Stimulated activated CD4-positive, alpha-beta T cell treated with anti-CD3 and anti-CD28 coated beads, Interleukin-2, amount 100 ng/mL, for 48 hours (primary cell): Measurements from ENCODE around the gene NWD2.
"Not testable (repeated sequence)": the region's sequence is repeated elsewhere in the genome, so short reads cannot be mapped to it uniquely, and the experiment has no call there.

Source experiments
- DNase-seq, 2 donors: peaks; one replicate each; pipeline ENCODE4 v3.0.0-alpha.2; 2020

The NWD2 gene

GRCh38 chr4:37400241-37400881 is 155.8 kb downstream of the NWD2 start:
- DNase-seq, result no peak

GRCh38 chr4:37407938-37408826 is 163.6 kb downstream of the NWD2 start:
- not testable (repeated sequence) for DNase-seq

GRCh38 chr4:37413612-37414011 is 169.1 kb downstream of the NWD2 start:
- not testable (repeated sequence) for DNase-seq

GRCh38 chr4:37415845-37416369 is 171.4 kb downstream of the NWD2 start:
- DNase-seq, result no peak

- DNase-seq, result no peak
Observed at GRCh38 chr4:37421614-37422013, 177.1 kb downstream of the NWD2 start.

DNA sequence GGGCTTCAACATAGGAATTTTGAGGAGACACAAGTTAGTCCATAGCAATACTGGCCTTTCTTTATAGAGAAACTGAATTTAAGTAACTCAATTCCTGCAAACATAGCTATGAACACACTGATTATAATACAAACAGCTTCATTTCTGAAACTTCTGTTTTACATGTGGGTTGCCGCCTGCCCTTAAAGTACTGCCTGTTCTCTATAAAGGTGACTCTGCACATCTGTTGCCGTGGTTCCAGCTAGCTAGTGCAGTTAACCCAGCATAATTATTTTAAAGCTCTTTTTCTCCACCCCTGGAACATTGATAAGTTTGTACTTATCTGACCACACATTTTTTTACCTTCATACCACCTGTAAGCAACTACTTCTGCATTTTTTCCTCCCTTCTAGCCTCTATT is 177.6 kb downstream of the NWD2 start:
- no peak for DNase-seq

DNA sequence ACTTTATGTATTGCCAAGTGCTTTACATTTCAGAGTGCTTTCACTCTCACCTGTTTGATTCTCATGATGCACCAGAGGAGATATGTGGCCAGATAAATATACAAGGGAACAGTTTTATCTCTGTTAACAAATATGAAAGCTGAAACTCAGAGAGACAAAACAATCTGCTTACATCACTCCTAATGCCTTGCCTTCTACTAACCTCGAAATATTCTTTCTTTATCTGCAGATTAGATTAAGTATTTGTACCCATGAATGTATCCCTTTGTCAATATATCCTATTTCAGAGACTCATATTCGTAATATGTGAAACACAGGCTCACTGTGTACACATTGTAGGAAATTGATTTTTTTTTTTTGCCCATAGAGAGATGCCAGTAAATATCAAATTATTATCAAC is 178.1 kb downstream of the NWD2 start:
- DNase-seq, result no peak

GRCh38 chr4:37423310-37423709 is 178.8 kb downstream of the NWD2 start:
- DNase-seq, result no peak

- DNase-seq, result no peak
Observed at GRCh38 chr4:37424753-37425152, 180.2 kb downstream of the NWD2 start.

- DNase-seq, result no peak
Observed at GRCh38 chr4:37425857-37426256, 181.3 kb downstream of the NWD2 start.

DNA sequence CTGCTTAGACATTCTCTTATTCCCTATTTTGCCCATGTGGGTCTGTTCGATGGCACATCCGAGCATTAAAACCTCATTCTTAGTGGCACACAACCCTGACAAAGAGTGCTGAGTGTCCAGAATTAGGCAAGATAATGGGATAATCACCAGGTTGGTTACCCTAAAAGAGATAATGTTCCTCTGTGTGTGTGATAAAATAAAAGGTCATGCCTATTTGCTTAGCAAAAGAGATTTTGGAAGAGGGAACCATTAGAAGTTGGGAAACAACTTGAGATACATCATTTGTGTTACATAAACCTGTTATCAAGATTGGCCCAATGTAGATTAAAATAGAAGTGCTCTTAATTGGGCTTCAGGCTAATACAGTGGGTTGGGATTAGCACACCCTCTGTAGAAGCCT is 182.7 kb downstream of the NWD2 start:
- DNase-seq, result no peak

GRCh38 chr4:37429906-37430305 is 185.4 kb downstream of the NWD2 start:
- no peak for DNase-seq

- no peak for DNase-seq
Observed at GRCh38 chr4:37430718-37431416, 186.3 kb downstream of the NWD2 start.

- no peak for DNase-seq
Observed at GRCh38 chr4:37431417-37431743, 186.8 kb downstream of the NWD2 start.

DNA sequence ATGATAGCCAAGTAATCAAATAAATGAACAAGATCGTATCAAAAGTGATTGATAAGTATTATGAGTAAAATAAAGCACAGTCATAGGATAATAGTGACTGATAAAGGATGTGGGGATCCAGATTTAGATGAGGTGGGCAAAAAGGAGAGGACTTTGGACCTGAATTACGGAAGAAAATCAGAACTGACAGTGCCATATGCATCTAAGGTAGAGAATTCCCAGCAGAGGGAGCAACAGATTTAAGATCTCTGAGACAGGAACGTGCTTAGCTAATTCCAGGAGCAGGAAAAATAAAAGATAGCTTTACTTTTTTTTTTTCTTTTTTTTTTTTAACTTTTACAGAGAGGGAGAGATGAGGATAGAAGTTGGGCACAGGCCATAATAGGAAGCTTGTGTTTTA is 189.9 kb downstream of the NWD2 start:
- no peak for DNase-seq

GRCh38 chr4:37436546-37436945 is 192.0 kb downstream of the NWD2 start:
- DNase-seq, result no peak

DNA sequence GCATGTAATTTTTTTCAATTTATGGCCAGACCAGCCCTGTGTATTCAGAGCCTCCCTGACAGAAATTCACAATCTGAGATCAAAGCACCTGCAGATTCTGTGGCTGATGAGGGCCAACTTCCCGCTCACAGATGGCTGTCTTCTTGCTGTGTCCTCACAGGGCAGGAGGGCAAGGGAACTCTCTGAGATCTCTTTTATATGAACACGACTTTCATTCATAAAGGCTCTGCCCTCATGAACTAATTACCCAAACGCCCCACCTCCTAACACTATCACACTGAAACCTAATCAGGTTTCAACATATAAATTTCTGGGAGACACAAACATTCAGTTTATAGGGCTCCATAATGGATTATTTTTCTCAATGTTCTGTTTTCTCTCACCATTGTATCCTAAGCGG is 192.6 kb downstream of the NWD2 start:
- no peak for DNase-seq

DNA sequence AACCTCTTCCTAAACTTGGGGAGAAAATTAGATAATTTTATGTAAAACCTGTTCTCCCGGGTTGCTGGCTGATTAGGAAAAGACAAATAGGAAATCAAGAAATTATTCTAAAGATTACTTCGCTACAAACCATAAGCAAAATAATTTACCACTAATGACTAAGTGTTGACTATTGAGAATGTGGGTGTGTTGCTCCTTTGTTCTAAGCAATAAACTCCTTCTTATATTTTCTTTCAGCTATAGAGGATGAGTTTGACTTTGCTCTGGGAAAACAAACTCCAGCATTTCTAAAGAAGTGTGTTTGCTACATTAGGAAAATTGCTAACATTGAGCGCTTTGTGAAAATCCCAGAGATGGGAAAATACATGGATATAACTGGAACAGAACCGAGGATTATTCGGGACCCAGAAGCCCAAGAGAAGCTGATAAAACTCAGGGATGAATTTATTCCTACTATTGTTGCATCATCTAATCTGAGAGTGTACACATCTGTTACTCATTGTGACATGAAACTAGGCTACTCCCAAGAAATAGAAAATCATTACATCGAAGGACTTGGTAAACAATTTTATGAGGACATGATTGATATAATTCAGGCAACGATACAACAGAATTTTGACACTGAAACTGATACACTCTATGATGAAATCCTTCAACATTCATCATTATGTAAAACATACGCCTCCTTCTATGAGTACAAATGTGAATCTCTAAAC is 194.2 kb downstream of the NWD2 start:
- DNase-seq, result no peak

DNA sequence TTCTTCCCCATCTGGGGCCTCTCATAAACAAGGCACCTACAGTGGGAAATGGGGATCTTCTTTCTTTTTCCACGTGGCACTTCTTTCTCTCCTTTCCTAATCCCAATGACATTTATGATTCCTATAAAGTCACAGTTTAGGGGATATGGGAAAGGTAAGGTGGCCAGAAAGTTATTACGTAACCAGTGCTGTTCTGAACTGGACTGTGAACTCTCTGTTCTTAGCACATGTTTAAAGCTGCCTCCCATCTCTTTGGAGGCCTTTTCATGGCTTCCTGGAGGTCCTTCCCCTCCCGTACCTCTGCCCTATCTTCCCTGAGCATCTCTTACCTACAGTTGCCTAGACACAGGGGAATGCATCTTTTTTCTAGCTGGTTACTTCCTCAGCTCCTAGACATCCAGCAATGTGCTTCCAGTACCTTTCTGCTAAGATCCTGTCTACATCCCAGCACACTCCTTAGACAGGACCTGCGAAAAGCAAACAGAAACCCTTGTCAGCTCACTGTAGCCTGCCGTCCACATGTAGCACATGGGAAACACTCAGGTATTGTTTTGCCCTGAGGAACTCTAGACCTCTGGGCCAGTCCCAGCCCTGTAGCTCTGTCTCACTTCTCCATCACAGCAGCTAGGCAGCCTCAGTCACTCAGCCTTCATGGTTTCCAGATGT is 195.4 kb downstream of the NWD2 start:
- DNase-seq, result no peak

GRCh38 chr4:37440501-37440900 is 196.0 kb downstream of the NWD2 start:
- no peak for DNase-seq

DNA sequence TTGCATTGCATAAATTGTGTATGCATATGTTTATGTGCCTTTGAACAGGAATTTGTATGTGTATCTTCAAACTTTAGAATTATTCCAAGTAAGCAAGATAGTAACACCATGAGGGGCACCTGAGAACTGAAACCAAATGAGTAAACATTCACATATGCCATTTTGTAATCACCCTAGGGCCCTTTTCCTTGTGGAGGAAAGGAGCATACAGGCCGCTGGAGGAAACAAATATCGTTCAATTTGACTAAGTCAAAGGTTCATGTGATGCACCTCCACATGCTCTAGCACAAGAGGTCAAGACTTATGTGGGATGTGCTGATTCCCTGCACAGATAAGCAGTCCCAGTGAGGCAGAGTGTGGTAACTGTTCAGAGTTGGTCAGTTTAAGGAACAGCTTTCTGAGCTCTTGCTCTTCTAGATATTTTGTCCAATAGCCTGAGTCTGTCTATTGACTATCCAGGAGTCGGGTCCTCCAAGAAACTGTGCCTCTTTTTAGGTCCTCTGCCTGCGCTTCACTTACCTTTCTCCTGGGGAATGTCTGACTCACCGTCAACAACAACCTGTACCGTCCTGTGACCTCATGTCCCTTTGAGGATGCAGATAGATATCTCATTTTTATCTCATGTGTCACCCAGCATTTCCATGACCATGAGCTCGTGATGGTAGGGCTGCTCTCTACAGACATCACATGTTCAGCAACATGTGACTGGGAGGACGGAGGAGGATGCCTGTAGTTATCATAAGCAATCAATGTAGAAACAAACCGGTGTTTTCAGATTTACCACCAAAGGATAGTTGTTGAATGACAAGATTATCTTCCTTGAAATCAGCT is 196.9 kb downstream of the NWD2 start:
- DNase-seq, result no peak

DNA sequence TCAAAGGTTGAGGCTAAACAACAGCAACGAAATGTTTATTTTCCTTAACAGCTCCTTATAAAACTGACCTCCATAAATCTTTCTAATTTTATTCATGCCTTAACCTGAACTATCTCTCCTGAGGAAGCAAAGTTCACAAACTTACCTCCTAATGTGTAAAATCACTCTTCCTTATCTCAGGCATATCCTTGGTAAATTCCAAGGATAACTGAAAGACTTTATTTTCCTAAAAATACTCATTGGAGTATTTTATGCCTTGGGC is 197.4 kb downstream of the NWD2 start:
- no peak for DNase-seq
